H9 (cell line): ENCODE measurements around the gene KRTAP5-1. TPM values are rescaled to one million over a fixed set of nuclear protein-coding genes. Genes with fewer than 3 reads are reported as not detected.

Source experiments
- DNase-seq: peaks from one replicate; pipeline ENCODE4 v3.0.0-alpha.2; 2017
- H2AFZ ChIP-seq: one replicate; pipeline ENCODE4 v1.6.1; 2013; ENCODE audit warnings: mild to moderate bottlenecking, low read length, control low read depth, moderate library complexity
- H2AK5ac ChIP-seq: 2 replicates; pipeline ENCODE4 v1.6.1; 2013; ENCODE audit warnings: low read length, control low read depth, mixed read lengths; ENCODE audit not compliant: insufficient read length
- H2BK120ac ChIP-seq: one replicate; pipeline ENCODE4 v1.6.1; 2013; ENCODE audit warnings: low read depth, mild to moderate bottlenecking, low read length, control low read depth, inconsistent platforms; ENCODE audit not compliant: poor library complexity, severe bottlenecking
- H2BK12ac ChIP-seq: 2 replicates; pipeline ENCODE4 v1.6.1; 2013; ENCODE audit warnings: low read length, control low read depth, mixed read lengths, low read depth; ENCODE audit not compliant: insufficient read length
- H2BK15ac ChIP-seq: 2 replicates; pipeline ENCODE4 v1.6.1; 2013; ENCODE audit warnings: low read depth, low read length, control low read depth
- H2BK20ac ChIP-seq: one replicate; pipeline ENCODE4 v1.6.1; 2013; ENCODE audit warnings: low read depth, mild to moderate bottlenecking, low read length, control low read depth, inconsistent platforms; ENCODE audit not compliant: poor library complexity, severe bottlenecking
- H2BK5ac ChIP-seq: 2 replicates; pipeline ENCODE4 v1.6.1; 2013; ENCODE audit warnings: low read length, control low read depth, mixed read lengths; ENCODE audit not compliant: insufficient read length
- H3K14ac ChIP-seq: 2 replicates; pipeline ENCODE4 v1.6.1; 2013; ENCODE audit warnings: low read length, control low read depth; ENCODE audit not compliant: insufficient read depth
- H3K18ac ChIP-seq: 2 replicates; pipeline ENCODE4 v1.6.1; 2013; ENCODE audit warnings: low read depth, mild to moderate bottlenecking, mixed read lengths, low read length, control low read depth; ENCODE audit not compliant: insufficient read length
- H3K23ac ChIP-seq: 2 replicates; pipeline ENCODE4 v1.6.1; 2013; ENCODE audit warnings: low read length, control low read depth, mixed read lengths, low read depth; ENCODE audit not compliant: insufficient read length
- H3K23me2 ChIP-seq: 2 replicates; pipeline ENCODE4 v1.6.1; 2013; ENCODE audit warnings: low read depth, mild to moderate bottlenecking, mixed read lengths, low read length, control low read depth; ENCODE audit not compliant: insufficient read length, poor library complexity, severe bottlenecking
- H3K27ac ChIP-seq: 2 replicates; pipeline ENCODE4 v1.5.1; 2013; ENCODE audit warnings: low read length, control low read depth, mixed read lengths, low read depth; ENCODE audit not compliant: insufficient read length
- H3K27me3 ChIP-seq: 2 replicates; pipeline ENCODE4 v1.6.1; 2013; ENCODE audit warnings: low read length, control low read depth, inconsistent platforms; ENCODE audit not compliant: insufficient read depth
- H3K4ac ChIP-seq: 2 replicates; pipeline ENCODE4 v1.6.1; 2013; ENCODE audit warnings: low read depth, mild to moderate bottlenecking, control low read depth, inconsistent platforms, low read length, moderate library complexity
- H3K4me1 ChIP-seq: 2 replicates; pipeline ENCODE4 v1.6.1; 2013; ENCODE audit warnings: low read length, control low read depth, inconsistent platforms; ENCODE audit not compliant: insufficient read depth
- H3K4me2 ChIP-seq: 2 replicates; pipeline ENCODE4 v1.6.1; 2013; ENCODE audit warnings: low read length, control low read depth, mixed read lengths; ENCODE audit not compliant: insufficient read length, insufficient read depth
- H3K56ac ChIP-seq: 2 replicates; pipeline ENCODE4 v1.6.1; 2013; ENCODE audit warnings: low read depth, mild to moderate bottlenecking, mixed read lengths, low read length, control low read depth; ENCODE audit not compliant: insufficient read length
- H3K79me1 ChIP-seq: 2 replicates; pipeline ENCODE4 v1.6.1; 2013; ENCODE audit warnings: low read depth, mild to moderate bottlenecking, moderate library complexity, low read length, control low read depth, inconsistent platforms; ENCODE audit not compliant: insufficient read depth, poor library complexity, severe bottlenecking
- H3K79me2 ChIP-seq: 2 replicates; pipeline ENCODE4 v1.6.1; 2013; ENCODE audit warnings: low read length, control low read depth, inconsistent platforms; ENCODE audit not compliant: insufficient read depth
- H3K9ac ChIP-seq: 2 replicates; pipeline ENCODE4 v1.6.1; 2013; ENCODE audit warnings: low read length, control low read depth, mixed read lengths; ENCODE audit not compliant: insufficient read length; ENCODE audit errors: extremely low read depth
- H3K9me3 ChIP-seq: one replicate; pipeline ENCODE4 v1.6.1; 2013; ENCODE audit warnings: low read depth, low read length, inconsistent platforms; ENCODE audit not compliant: control insufficient read depth
- H3T11ph ChIP-seq: one replicate; pipeline ENCODE4 v1.6.1; 2013; ENCODE audit warnings: mild to moderate bottlenecking, low read length, control low read depth, inconsistent platforms
- H4K20me1 ChIP-seq: one replicate; pipeline ENCODE4 v1.6.1; 2013; ENCODE audit not compliant: control insufficient read depth, insufficient read length, insufficient read depth
- H4K5ac ChIP-seq: 2 replicates; pipeline ENCODE4 v1.6.1; 2013; ENCODE audit warnings: low read depth, mild to moderate bottlenecking, mixed read lengths, low read length, control low read depth; ENCODE audit not compliant: insufficient read length
- H4K8ac ChIP-seq: replicated peaks from 2 replicates; pipeline ENCODE4 v1.6.1; 2013; ENCODE audit warnings: low read length, control low read depth, mixed read lengths, low read depth; ENCODE audit not compliant: insufficient read length
- H4K91ac ChIP-seq: 2 replicates; pipeline ENCODE4 v1.6.1; 2013; ENCODE audit warnings: low read depth, mild to moderate bottlenecking, moderate library complexity, mixed read lengths, low read length, control low read depth; ENCODE audit not compliant: insufficient read length
- H3K27ac Mint-ChIP-seq, 3 experiments: 2 replicates in 2 of 3; 3 replicates in 1 of 3; pipeline ENCODE4 v1.8.0; 2020 to 2021; ENCODE audit warnings: mixed read lengths in 3 of 3, mild to moderate bottlenecking in 1 of 3, moderate library complexity in 1 of 3
- H3K27me3 Mint-ChIP-seq: 2 replicates; pipeline ENCODE4 v1.8.0; 2021; ENCODE audit warnings: low read depth, mild to moderate bottlenecking, moderate library complexity, mixed read lengths
- H3K36me3 Mint-ChIP-seq, 3 experiments: 2 replicates in 2 of 3; 3 replicates in 1 of 3; pipeline ENCODE4 v1.8.0; 2020 to 2021; ENCODE audit warnings: low read depth in 3 of 3, mixed read lengths in 3 of 3; ENCODE audit not compliant: insufficient read depth in 1 of 3
- H3K4me1 Mint-ChIP-seq, 2 experiments: 2 replicates each; pipeline ENCODE4 v1.8.0; 2020; ENCODE audit warnings: mixed read lengths in 2 of 2
- H3K4me3 Mint-ChIP-seq, 2 experiments: 2 replicates in 1 of 2; 3 replicates in 1 of 2; pipeline ENCODE4 v1.8.0; 2020 to 2021; ENCODE audit warnings: mild to moderate bottlenecking in 2 of 2, mixed read lengths in 2 of 2, moderate library complexity in 1 of 2
- H3K9me3 Mint-ChIP-seq, 2 experiments: 2 replicates in 1 of 2; 3 replicates in 1 of 2; pipeline ENCODE4 v1.8.0; 2020; ENCODE audit warnings: mild to moderate bottlenecking in 2 of 2, mixed read lengths in 2 of 2, moderate library complexity in 1 of 2
- CTCF ChIP-seq: fragments of 200-600 bp; sonication (generic); conservative IDR thresholded peaks from 3 replicates; pipeline ENCODE4 v1.8.0; 2021; ENCODE audit warnings: antibody characterized with exemption, mild to moderate bottlenecking
- WGBS: extraction: QIAGEN DNeasy Blood & Tissue Kit; methylation state at CpG from one replicate; pipeline ENCODE4 v1.1.7; 2013; ENCODE audit warnings: missing lambda C conversion rate, low lambda C conversion rate, mixed read lengths; ENCODE audit not compliant: insufficient read length; ENCODE audit errors: extremely low coverage; 5-methylcytosine and 5-hydroxymethylcytosine counted together
- total RNA-seq: library from RNA; stranded (reverse); gene quantifications from 2 replicates; pipeline ENCODE4 v1.2.1, GENCODE V29; 2021

KRTAP5-1 gene
- total RNA-seq, 1 experiment from 2014 or later: not detected

DNA sequence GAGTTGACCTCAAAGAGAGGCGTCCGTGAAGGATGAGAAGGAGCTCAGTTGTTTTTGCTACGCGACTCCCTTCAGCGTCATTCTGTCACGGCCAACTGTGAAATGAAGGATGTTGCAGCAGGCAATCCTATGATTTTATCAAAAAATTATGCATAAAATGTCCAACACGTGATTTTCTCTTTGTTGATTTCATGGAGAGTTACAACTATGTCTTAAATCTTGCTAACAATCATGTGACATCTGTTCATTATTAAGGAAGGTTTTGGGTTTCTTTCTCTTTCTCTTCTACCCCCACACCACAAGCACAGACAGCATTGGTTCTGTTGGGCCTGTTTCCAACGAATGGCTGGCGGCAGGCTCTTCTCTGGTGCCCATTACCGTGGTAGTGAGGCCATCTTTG, 33.1 kb upstream of the KRTAP5-1 start:
- Mint-ChIP-seq H3K27me3 (peaks cover 60% of the 10 kb centered on the region), H3K36me3 (0 out of 7 replicates have a peak, but pooled peaks cover 0 to 7% (median 0%) of the 10 kb centered on the region in 3 experiments), H3K9me3 (peaks cover 8 to 12% of the 10 kb centered on the region in 2 experiments), H3K27ac (no peak overlapping the region), H3K4me3 (no peak overlapping the region), H3K4me1 (no peaks in the 10 kb centered on the region)
- no peak overlapping the region for H3K23ac ChIP-seq
- H2AFZ ChIP-seq: no peak overlapping the region
- H3K14ac ChIP-seq: no peak overlapping the region
- no peaks in the 10 kb centered on the region for H3K23me2 ChIP-seq
- H3K4ac ChIP-seq: no peak overlapping the region
- H2BK120ac ChIP-seq: no peak overlapping the region
- H3K56ac ChIP-seq: no peak overlapping the region
- no CpG with 5 or more reads among the region's 10 CpGs for WGBS
- H3K9ac ChIP-seq: no peak overlapping the region
- no peak overlapping the region for H3K27ac ChIP-seq
- H2BK20ac ChIP-seq: no peak overlapping the region
- no peaks in the 10 kb centered on the region for H3K27me3 ChIP-seq
- H3K4me2 ChIP-seq: no peak overlapping the region
- H3T11ph ChIP-seq: no peak overlapping the region
- TF ChIP-seq CTCF: no peak
- no peak overlapping the region for H4K5ac ChIP-seq
- no peak for DNase-seq
- H4K91ac ChIP-seq: no peak overlapping the region
- no peaks in the 10 kb centered on the region for H3K79me1 ChIP-seq
- H2BK12ac ChIP-seq: no peak overlapping the region
- H2AK5ac ChIP-seq: no peak overlapping the region
- no peak overlapping the region for H3K18ac ChIP-seq
- H3K4me1 ChIP-seq: no peaks in the 10 kb centered on the region
- H4K20me1 ChIP-seq: no peaks in the 10 kb centered on the region
- no peak overlapping the region for H4K8ac ChIP-seq
- no peak overlapping the region for H2BK5ac ChIP-seq
- no peaks in the 10 kb centered on the region for H3K79me2 ChIP-seq
- H2BK15ac ChIP-seq: no peak overlapping the region
- H3K9me3 ChIP-seq: no peaks in the 10 kb centered on the region
